Vagina (tissue), 2 donors: ENCODE data around the gene H6PD. TPM values are rescaled to one million over a fixed set of nuclear protein-coding genes. Genes with fewer than 3 reads are reported as not detected.

Source experiments
- DNase-seq, 2 donors: peaks; one replicate each; pipeline ENCODE4 v3.0.0-alpha.2; 2017; ENCODE audit errors: extremely low spot score in 2 of 2
- H3K27ac ChIP-seq: fragments of 200-600 bp; sonication (generic); one replicate; pipeline ENCODE4 v1.5.1; 2019
- H3K27me3 ChIP-seq: fragments of 200-600 bp; sonication (generic); one replicate; pipeline ENCODE4 v1.5.1; 2019
- H3K36me3 ChIP-seq, 2 donors: fragments of 200-600 bp; sonication (generic); one replicate each; pipeline ENCODE4 v1.5.1; 2017 to 2019
- H3K4me1 ChIP-seq: fragments of 200-600 bp; sonication (generic); one replicate; pipeline ENCODE4 v1.5.1; 2019
- H3K4me3 ChIP-seq, 2 donors: fragments of 200-600 bp; sonication (generic); 1 replicate in 1 of 2; 2 replicates in 1 of 2; pipeline ENCODE4 v1.5.1; 2016 to 2019
- H3K9me3 ChIP-seq: fragments of 200-600 bp; sonication (generic); one replicate; pipeline ENCODE4 v1.5.1; 2019
- CTCF ChIP-seq, 3 experiments: fragments of 450-650 bp in 2 of 3; fragments of 200-600 bp in 1 of 3; sonication (generic) in 1 of 3; IDR thresholded peaks; one replicate each; pipeline ENCODE4 v1.5.1; 2017 to 2019; ENCODE audit warnings: antibody characterized with exemption in 3 of 3, mild to moderate bottlenecking in 2 of 3, moderate library complexity in 2 of 3
- POLR2A ChIP-seq, 2 donors: fragments of 450-650 bp; IDR thresholded peaks; one replicate each; pipeline ENCODE4 v1.6.1; 2017; ENCODE audit warnings: antibody characterized with exemption in 2 of 2, mild to moderate bottlenecking in 2 of 2, moderate library complexity in 2 of 2
- POLR2AphosphoS5 ChIP-seq, 2 donors: sonication (generic); formaldehyde crosslinking; IDR thresholded peaks; one replicate each; pipeline ENCODE4 v1.9.0; 2017; ENCODE audit warnings: antibody characterized with exemption in 2 of 2, mild to moderate bottlenecking in 2 of 2, low read depth in 1 of 2; ENCODE audit not compliant: insufficient read depth in 1 of 2
- intact Hi-C: fragments of 100-400 bp; cut with DNase I; formaldehyde crosslinking; loops from one replicate; pipeline ENCODE4 v1.15.1; 2023
- total RNA-seq: library from RNA; depleted of rRNA; stranded (reverse); fragments of >200 nt; gene quantifications from one replicate; pipeline ENCODE4 v1.2.3, GENCODE V29; 2016

H6PD gene
- total RNA-seq, 1 donor from 2014 or later, result 65.1 TPM

DNA sequence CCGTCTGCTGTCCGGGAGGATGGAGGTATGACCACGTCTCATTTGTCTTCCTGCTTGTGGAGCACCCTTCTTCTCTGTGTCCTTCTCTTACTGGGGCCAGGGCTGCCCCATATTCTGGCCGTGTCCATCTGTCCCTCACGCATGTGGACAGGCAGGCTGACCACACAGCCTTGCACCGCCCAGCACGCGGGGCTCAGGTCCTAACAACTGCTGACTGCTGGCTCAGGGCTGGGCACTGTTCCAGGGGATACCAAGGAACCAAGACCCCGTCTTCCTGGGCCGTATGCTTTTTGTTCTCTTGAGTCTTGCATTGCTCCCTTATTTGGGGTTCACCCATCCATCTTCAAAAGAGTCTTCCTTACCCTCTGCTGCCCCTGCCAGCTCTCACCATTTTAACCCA lies 40.6 kb downstream of the H6PD start:
- no peak overlapping the region for H3K27ac ChIP-seq
- no peaks in the 10 kb centered on the region for H3K9me3 ChIP-seq
- H3K27me3 ChIP-seq, result no peaks in the 10 kb centered on the region
- peaks cover 20% of the 10 kb centered on the region for H3K4me1 ChIP-seq
- DNase-seq, result no peak
- no peak overlapping the region for H3K4me3 ChIP-seq
- intact Hi-C loops, result no loop called here
- TF ChIP-seq POLR2AphosphoS5 (IDR thresholded peaks at IDR 0.05; ENCODE audit: insufficient read depth in 1 of 2, low read depth in 1 of 2) (no peak), CTCF (IDR thresholded peaks at IDR 0.05) (no peak), POLR2A (IDR thresholded peaks at IDR 0.05) (no peak)
- no peaks in the 10 kb centered on the region for H3K36me3 ChIP-seq

DNA sequence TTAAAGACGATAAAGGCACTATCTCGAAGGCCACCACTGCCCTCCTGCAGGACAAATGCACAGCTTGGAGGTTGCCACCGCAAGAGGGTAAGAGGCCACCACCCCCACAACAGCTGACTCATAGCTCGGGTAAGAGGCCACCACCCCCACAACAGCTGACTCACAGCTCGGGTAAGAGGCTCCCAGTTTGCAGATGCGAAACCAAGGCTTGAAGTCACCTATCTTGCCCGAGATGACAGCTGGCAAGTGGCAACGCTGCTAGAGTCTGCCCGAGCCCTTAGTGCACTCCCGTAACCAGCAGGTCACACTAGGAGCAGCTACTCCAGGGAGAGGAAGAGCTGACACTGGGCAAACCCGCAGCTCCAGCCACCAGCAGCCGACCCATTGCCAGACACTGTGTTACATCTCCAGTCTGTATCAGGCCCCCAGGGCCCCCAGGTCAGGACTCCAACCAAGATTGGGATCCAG lies 41.0 kb downstream of the H6PD start:
- intact Hi-C loops, result no loop called here
- no peaks in the 10 kb centered on the region for H3K27me3 ChIP-seq
- no peaks in the 10 kb centered on the region for H3K36me3 ChIP-seq
- TF ChIP-seq POLR2A (IDR thresholded peaks at IDR 0.05) (no peak), CTCF (IDR thresholded peaks at IDR 0.05) (no peak), POLR2AphosphoS5 (IDR thresholded peaks at IDR 0.05; ENCODE audit: insufficient read depth in 1 of 2, low read depth in 1 of 2) (no peak)
- H3K4me1 ChIP-seq, result peaks cover 19% of the 10 kb centered on the region
- H3K9me3 ChIP-seq, result no peaks in the 10 kb centered on the region
- DNase-seq, result no peak
- H3K27ac ChIP-seq, result peak overlapping the region; percentile 33
- H3K4me3 ChIP-seq, result no peak overlapping the region

- H3K27me3 ChIP-seq, result no peaks in the 10 kb centered on the region
- DNase-seq, result no peak
- no peak for TF ChIP-seq CTCF (IDR thresholded peaks at IDR 0.05)
- TF ChIP-seq POLR2AphosphoS5 (IDR thresholded peaks at IDR 0.05; ENCODE audit: insufficient read depth in 1 of 2, low read depth in 1 of 2), result no peak
- no peak for TF ChIP-seq POLR2A (IDR thresholded peaks at IDR 0.05)
- no peak overlapping the region for H3K4me3 ChIP-seq
- intact Hi-C loops, result no loop called here
- H3K4me1 ChIP-seq, result peaks cover 35% of the 10 kb centered on the region
- H3K9me3 ChIP-seq, result no peaks in the 10 kb centered on the region
- no peak overlapping the region for H3K27ac ChIP-seq
- H3K36me3 ChIP-seq, result no peaks in the 10 kb centered on the region
These were observed 43.5 kb downstream of the H6PD start for GRCh38 chr1:9278116-9278515.

DNA sequence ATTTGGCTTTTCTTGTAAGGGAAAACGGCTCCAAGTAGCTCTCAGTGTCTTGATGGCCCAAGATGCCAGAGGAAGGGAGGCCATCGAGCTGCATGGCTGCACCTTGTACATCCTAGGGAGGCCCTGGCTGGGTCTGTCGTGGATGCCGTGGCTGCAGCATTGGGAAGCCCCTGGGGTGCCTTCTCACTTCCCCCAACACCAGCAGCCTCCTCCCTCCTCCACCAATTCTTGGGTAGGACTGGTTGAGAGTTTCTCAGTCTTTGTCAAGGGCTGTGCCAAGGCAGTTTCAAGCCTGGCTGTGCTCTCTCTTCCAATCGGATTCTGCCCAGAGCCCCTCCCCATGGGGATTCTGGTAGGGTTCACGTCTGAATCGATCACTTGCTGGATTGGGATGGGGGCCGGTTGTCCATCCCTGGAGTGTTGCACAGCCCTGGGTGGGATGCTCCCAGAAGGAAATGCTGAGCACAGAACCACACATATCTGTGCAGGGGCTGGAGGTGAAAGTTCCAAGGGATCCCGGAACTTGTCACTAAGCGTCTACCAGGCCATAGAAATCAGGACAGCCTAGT lies 44.1 kb downstream of the H6PD start:
- H3K36me3 ChIP-seq, result no peaks in the 10 kb centered on the region
- DNase-seq, result no peak
- H3K27me3 ChIP-seq, result no peaks in the 10 kb centered on the region
- no peak overlapping the region for H3K27ac ChIP-seq
- intact Hi-C loops, result no loop called here
- TF ChIP-seq CTCF (IDR thresholded peaks at IDR 0.05) (no peak), POLR2A (IDR thresholded peaks at IDR 0.05) (no peak), POLR2AphosphoS5 (IDR thresholded peaks at IDR 0.05; ENCODE audit: insufficient read depth in 1 of 2, low read depth in 1 of 2) (no peak)
- H3K9me3 ChIP-seq, result no peaks in the 10 kb centered on the region
- no peak overlapping the region for H3K4me3 ChIP-seq
- peaks cover 35% of the 10 kb centered on the region for H3K4me1 ChIP-seq

GRCh38 chr1:9279172-9279840 lies 44.7 kb downstream of the H6PD start:
- peaks cover 35% of the 10 kb centered on the region for H3K4me1 ChIP-seq
- no peaks in the 10 kb centered on the region for H3K36me3 ChIP-seq
- H3K4me3 ChIP-seq, result no peak overlapping the region
- H3K27ac ChIP-seq, result no peak overlapping the region
- no peak for DNase-seq
- TF ChIP-seq POLR2AphosphoS5 (IDR thresholded peaks at IDR 0.05; ENCODE audit: insufficient read depth in 1 of 2, low read depth in 1 of 2) (no peak), CTCF (IDR thresholded peaks at IDR 0.05) (no peak), POLR2A (IDR thresholded peaks at IDR 0.05) (no peak)
- H3K27me3 ChIP-seq, result no peaks in the 10 kb centered on the region
- intact Hi-C loops, result no loop called here
- no peaks in the 10 kb centered on the region for H3K9me3 ChIP-seq
